SK-N-SH (cell line): Measurements from ENCODE around the gene PPP1R12B. TPM values are rescaled to one million over a fixed set of nuclear protein-coding genes. Genes with fewer than 3 reads are reported as not detected.
A peak's percentile ranks its signal among the peaks of the same experiment; 100 is the strongest.

Experiments
- CTCF ChIA-PET: fragments of 300-600, 350-600 bp; formaldehyde crosslinking; extraction: SDS; loops from one replicate; lab custom pipeline; 2021; lab: Yijun Ruan, JAX
- POLR2A ChIA-PET: fragments of 350-600 bp; sonication (Branson Sonifier 250); formaldehyde crosslinking; extraction: SDS; loops from one replicate; lab custom pipeline; 2020; ENCODE audit warnings: antibody characterized with exemption, inconsistent platforms; lab: Yijun Ruan, JAX
- DNase-seq: peaks from one replicate; pipeline ENCODE4 v3.0.0; 2012
- H2AFZ ChIP-seq: fragments of 200-600 bp; sonication (generic); 2 replicates; pipeline ENCODE4 v1.8.1; 2016; ENCODE audit warnings: antibody characterized with exemption, mild to moderate bottlenecking, low read depth
- H3F3A ChIP-seq: fragments of 200-600 bp; sonication (generic); replicated peaks from 2 replicates; pipeline ENCODE3; 2016; ENCODE audit warnings: antibody characterized with exemption, mild to moderate bottlenecking; ENCODE audit not compliant: insufficient read depth
- H3K27ac ChIP-seq, 2 experiments: fragments of 200-500 bp in 1 of 2; fragments of 200-600 bp in 1 of 2; sonication (Bioruptor generic) in 1 of 2; sonication (generic), shearing (Covaris generic) in 1 of 2; 2 replicates each; pipeline versions ENCODE4 v1.5.1 to v1.6.1; 2014 to 2016; ENCODE audit warnings: low read depth in 2 of 2, inconsistent platforms in 1 of 2, low read length in 1 of 2, mild to moderate bottlenecking in 1 of 2, mixed read lengths in 1 of 2
- H3K27me3 ChIP-seq: fragments of 200-600 bp; sonication (generic), shearing (Covaris generic); 2 replicates; pipeline ENCODE4 v1.6.1; 2016; ENCODE audit warnings: mixed run types; ENCODE audit not compliant: insufficient read depth
- H3K36me3 ChIP-seq, 2 experiments: fragments of 200-500 bp in 1 of 2; fragments of 200-600 bp in 1 of 2; sonication (Bioruptor generic) in 1 of 2; sonication (generic) in 1 of 2; replicated peaks in 1 of 2; 2 replicates each; pipeline versions ENCODE3 to v1.5.1; 2014 to 2016; ENCODE audit warnings: low read length in 1 of 2, mild to moderate bottlenecking in 1 of 2; ENCODE audit not compliant: insufficient read depth in 2 of 2, control insufficient read depth in 1 of 2
- H3K4me1 ChIP-seq, 2 experiments: fragments of 200-500 bp in 1 of 2; fragments of 200-600 bp in 1 of 2; sonication (Bioruptor generic) in 1 of 2; sonication (generic), shearing (Covaris generic) in 1 of 2; 2 replicates each; pipeline versions ENCODE4 v1.5.1 to v1.6.1; 2014 to 2016; ENCODE audit warnings: low read depth in 1 of 2, low read length in 1 of 2, mixed run types in 1 of 2; ENCODE audit not compliant: insufficient read depth in 2 of 2, control insufficient read depth in 1 of 2
- H3K4me2 ChIP-seq: fragments of 200-600 bp; sonication (generic), shearing (Covaris generic); 2 replicates; pipeline ENCODE4 v1.6.1; 2017; ENCODE audit warnings: mixed run types
- H3K4me3 ChIP-seq, 2 experiments: fragments of 200-500 bp in 1 of 2; fragments of 200-600 bp in 1 of 2; sonication (Bioruptor generic) in 1 of 2; sonication (generic), shearing (Covaris generic) in 1 of 2; 2 replicates each; pipeline versions ENCODE4 v1.5.1 to v1.8.1; 2014 to 2016; ENCODE audit warnings: low read depth in 2 of 2, inconsistent platforms in 1 of 2, low read length in 1 of 2, mild to moderate bottlenecking in 1 of 2, mixed read lengths in 1 of 2, moderate library complexity in 1 of 2
- H3K79me2 ChIP-seq: fragments of 200-600 bp; sonication (generic); 2 replicates; pipeline ENCODE4 v1.8.1; 2017; ENCODE audit warnings: mild to moderate bottlenecking; ENCODE audit not compliant: insufficient read depth
- H3K9ac ChIP-seq: fragments of 200-600 bp; sonication (generic); 2 replicates; pipeline ENCODE4 v1.6.1; 2017; ENCODE audit warnings: mixed run types
- H3K9me2 ChIP-seq: fragments of 200-600 bp; sonication (generic); 2 replicates; pipeline ENCODE4 v1.6.1; 2017; ENCODE audit warnings: mixed run types
- H3K9me3 ChIP-seq: fragments of 200-600 bp; sonication (generic); 2 replicates; pipeline ENCODE4 v1.6.1; 2017; ENCODE audit warnings: mixed run types, mild to moderate bottlenecking, moderate library complexity
- H4K20me1 ChIP-seq: fragments of 200-600 bp; sonication (generic); 2 replicates; pipeline ENCODE4 v1.6.1; 2017; ENCODE audit warnings: mild to moderate bottlenecking, mixed run types; ENCODE audit not compliant: insufficient read depth
- CHD2 ChIP-seq: fragments of 150-350 bp; IDR thresholded peaks from 2 replicates; pipeline ENCODE4 v1.6.1; 2018; ENCODE audit warnings: low read length; ENCODE audit not compliant: partially characterized antibody
- EP300 ChIP-seq, 2 experiments: IDR thresholded peaks; 2 replicates each; pipeline versions ENCODE4 v1.4.0 to v1.6.1; 2012; ENCODE audit warnings: borderline replicate concordance in 1 of 2, low read depth in 1 of 2, low read length in 1 of 2
- EZH2phosphoT487 ChIP-seq: fragments of 200-600 bp; sonication (generic); IDR thresholded peaks from 2 replicates; pipeline ENCODE4 v1.6.1; 2017; ENCODE audit warnings: low read depth, mixed run types, mild to moderate bottlenecking, antibody characterized with exemption, moderate library complexity, borderline replicate concordance
- FOSL2 ChIP-seq: IDR thresholded peaks from 2 replicates; pipeline ENCODE4 v1.4.0; 2012; ENCODE audit warnings: low read depth, mild to moderate bottlenecking, moderate library complexity, borderline replicate concordance
- IRF3 ChIP-seq: fragments of 150-350 bp; IDR thresholded peaks from 2 replicates; pipeline ENCODE4 v1.6.1; 2016; ENCODE audit warnings: mild to moderate bottlenecking, low read depth, low read length
- JUND ChIP-seq: IDR thresholded peaks from 2 replicates; pipeline ENCODE4 v1.4.0; 2012
- MEF2A ChIP-seq: IDR thresholded peaks from 2 replicates; pipeline ENCODE4 v1.4.0; 2012; ENCODE audit warnings: low read depth, borderline replicate concordance
- MXI1 ChIP-seq: IDR thresholded peaks from 2 replicates; pipeline ENCODE4 v1.6.1; 2012; ENCODE audit warnings: mild to moderate bottlenecking, low read depth, low read length, improper control_type of control experiment
- NFIC ChIP-seq: IDR thresholded peaks from 2 replicates; pipeline ENCODE4 v1.4.0; 2012; ENCODE audit warnings: borderline replicate concordance
- TEAD4 ChIP-seq: IDR thresholded peaks from 2 replicates; pipeline ENCODE4 v1.4.0; 2012; ENCODE audit warnings: mild to moderate bottlenecking, borderline replicate concordance; ENCODE audit not compliant: insufficient read depth
- USF2 ChIP-seq: fragments of 150-350 bp; IDR thresholded peaks from 2 replicates; pipeline ENCODE4 v1.6.1; 2017; ENCODE audit warnings: antibody characterized with exemption, low read length, low read depth, borderline replicate concordance
- YY1 ChIP-seq: IDR thresholded peaks from 2 replicates; pipeline ENCODE4 v1.4.0; 2012; ENCODE audit warnings: low read depth, mild to moderate bottlenecking
- WGBS: methylation state at CpG from one replicate; pipeline ENCODE4 v1.1.6; 2017; ENCODE audit warnings: low lambda C conversion rate; 5-methylcytosine and 5-hydroxymethylcytosine counted together
- polyA plus RNA-seq, 3 experiments: library from polyadenylated mRNA; depleted of rRNA; stranded (reverse); fragments of >200 nt; gene quantifications; 2 replicates each; pipeline ENCODE4 v1.2.3, GENCODE V29; 2012
- TF ChIP-seq, protein P1 (sequence below): IDR thresholded peaks from 2 replicates; pipeline ENCODE4 v1.4.0; 2012; ENCODE audit warnings: low read depth
- TF ChIP-seq, protein P2 (sequence below): IDR thresholded peaks from 2 replicates; pipeline ENCODE4; 2012
- TF ChIP-seq, protein P3 (sequence below): IDR thresholded peaks from 2 replicates; pipeline ENCODE4 v1.4.0; 2012; ENCODE audit warnings: low read depth, borderline replicate concordance

Gene PPP1R12B
- polyA plus RNA-seq, 1 of the 3 experiments (the other 2 are of a cell fraction): 2.8 TPM

- peak overlapping the region; percentile 73 to 80; a peak in 3 of 4 replicates for H3K27ac ChIP-seq
- H3K9me3 ChIP-seq: no peaks in the 10 kb centered on the region
- no peaks in the 10 kb centered on the region for H4K20me1 ChIP-seq
- ChIA-PET CTCF (interaction anchor here (0.6 to 7.7 kb wide), 8 partner anchors 8 to 133 kb away, joined by 3 to 57 read pairs (median 6); no protein-coding TSS in a partner anchor), POLR2A (interaction anchor here (2.2 kb wide), 1 partner anchor 12 kb away, joined by 5 read pairs; no protein-coding TSS in a partner anchor)
- H3K4me1 ChIP-seq: peaks cover 33 to 47% of the 10 kb centered on the region in 2 experiments
- no peak overlapping the region for H3K9ac ChIP-seq
- no peak for DNase-seq
- H3K4me3 ChIP-seq: no peak overlapping the region
- peaks cover 15% of the 10 kb centered on the region for H3F3A ChIP-seq
- H2AFZ ChIP-seq: no peak overlapping the region
- no peaks in the 10 kb centered on the region for H3K9me2 ChIP-seq
- no peaks in the 10 kb centered on the region for H3K79me2 ChIP-seq
- peaks cover 0 to 9% of the 10 kb centered on the region in 2 experiments for H3K36me3 ChIP-seq
- 68% methylated on average over 1 of the region's 1 CpG for WGBS
- TF ChIP-seq MXI1: no peak
- TF ChIP-seq FOSL2: no peak
- H3K4me2 ChIP-seq: 0 out of 2 replicates have a peak overlapping the region, but pooled peaks have one; percentile 32
- H3K27me3 ChIP-seq: no peaks in the 10 kb centered on the region
These were observed 238.4 kb downstream of the PPP1R12B start for GRCh38 chr1:202586871-202587270.

DNA sequence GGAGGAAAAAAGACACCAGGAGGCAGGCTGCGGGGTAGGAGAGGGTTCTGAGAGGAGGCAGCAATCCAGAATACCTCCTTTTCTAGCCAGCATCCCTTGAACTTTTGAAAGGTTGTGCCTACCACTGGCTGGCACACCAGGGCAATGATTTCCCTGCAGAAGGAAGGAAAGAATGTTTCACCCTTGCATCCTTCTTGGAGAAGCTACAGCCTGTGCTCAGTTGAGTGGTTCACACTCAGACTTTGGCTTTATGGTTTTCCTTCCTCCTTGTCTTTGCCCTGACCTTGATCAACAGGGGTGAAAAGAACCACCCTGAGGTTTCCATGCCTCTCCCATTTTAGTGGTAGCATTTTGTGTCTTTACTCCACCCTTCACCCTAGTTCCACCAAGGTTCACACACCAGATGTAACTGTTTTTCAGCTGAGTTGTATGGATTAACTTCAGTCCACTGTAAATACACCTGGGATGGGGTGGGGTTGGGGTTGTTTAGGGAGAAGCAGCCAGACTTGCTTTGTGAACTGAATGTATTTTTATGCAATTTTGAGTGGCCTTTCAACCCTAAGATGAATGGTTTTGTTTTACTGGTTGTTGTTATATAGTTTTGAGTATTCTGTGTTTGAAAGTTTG, 239.5 kb downstream of the PPP1R12B start:
- H3K36me3 ChIP-seq: peaks cover 0 to 6% of the 10 kb centered on the region in 2 experiments
- no peaks in the 10 kb centered on the region for H4K20me1 ChIP-seq

More for the DNA sequence above, 239.5 kb downstream of the PPP1R12B start:
- Histone ChIP-seq H3K27ac (peak overlapping the region; percentile 82 to 95; a peak in 3 of 4 replicates), H3F3A (peaks cover 15% of the 10 kb centered on the region), H2AFZ (no peak overlapping the region), H3K9me3 (no peaks in the 10 kb centered on the region), H3K4me2 (peak overlapping the region; percentile 60; the same call in 1 of the 2 replicates), H3K9ac (peak overlapping the region; percentile 30; the same call in 1 of the 2 replicates), H3K79me2 (no peaks in the 10 kb centered on the region), H3K4me3 (no peak overlapping the region), H3K4me1 (peaks cover 33 to 50% of the 10 kb centered on the region in 2 experiments), H3K27me3 (no peaks in the 10 kb centered on the region), H3K9me2 (no peaks in the 10 kb centered on the region)
- no peak for DNase-seq
- POLR2A ChIA-PET: interaction anchor here (2.2 kb wide), 1 partner anchor 13 kb away, joined by 5 read pairs; no protein-coding TSS in a partner anchor
- TF ChIP-seq, protein P1, sequence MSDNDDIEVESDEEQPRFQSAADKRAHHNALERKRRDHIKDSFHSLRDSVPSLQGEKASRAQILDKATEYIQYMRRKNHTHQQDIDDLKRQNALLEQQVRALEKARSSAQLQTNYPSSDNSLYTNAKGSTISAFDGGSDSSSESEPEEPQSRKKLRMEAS: no peak
- TF ChIP-seq JUND: no peak
- no peak for TF ChIP-seq CHD2
- TF ChIP-seq EP300 (IDR thresholded peaks at IDR 0.05; ENCODE audit: borderline replicate concordance in 1 of 2, low read depth in 1 of 2, low read length in 1 of 2): no peak
- no peak for TF ChIP-seq YY1
- no peak for TF ChIP-seq IRF3
- TF ChIP-seq MEF2A: no peak
- TF ChIP-seq FOSL2: no peak
- TF ChIP-seq NFIC: no peak
- TF ChIP-seq, protein P2, sequence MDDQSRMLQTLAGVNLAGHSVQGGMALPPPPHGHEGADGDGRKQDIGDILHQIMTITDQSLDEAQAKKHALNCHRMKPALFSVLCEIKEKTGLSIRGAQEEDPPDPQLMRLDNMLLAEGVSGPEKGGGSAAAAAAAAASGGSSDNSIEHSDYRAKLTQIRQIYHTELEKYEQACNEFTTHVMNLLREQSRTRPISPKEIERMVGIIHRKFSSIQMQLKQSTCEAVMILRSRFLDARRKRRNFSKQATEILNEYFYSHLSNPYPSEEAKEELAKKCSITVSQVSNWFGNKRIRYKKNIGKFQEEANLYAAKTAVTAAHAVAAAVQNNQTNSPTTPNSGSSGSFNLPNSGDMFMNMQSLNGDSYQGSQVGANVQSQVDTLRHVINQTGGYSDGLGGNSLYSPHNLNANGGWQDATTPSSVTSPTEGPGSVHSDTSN: no peak
- TF ChIP-seq, protein P3, sequence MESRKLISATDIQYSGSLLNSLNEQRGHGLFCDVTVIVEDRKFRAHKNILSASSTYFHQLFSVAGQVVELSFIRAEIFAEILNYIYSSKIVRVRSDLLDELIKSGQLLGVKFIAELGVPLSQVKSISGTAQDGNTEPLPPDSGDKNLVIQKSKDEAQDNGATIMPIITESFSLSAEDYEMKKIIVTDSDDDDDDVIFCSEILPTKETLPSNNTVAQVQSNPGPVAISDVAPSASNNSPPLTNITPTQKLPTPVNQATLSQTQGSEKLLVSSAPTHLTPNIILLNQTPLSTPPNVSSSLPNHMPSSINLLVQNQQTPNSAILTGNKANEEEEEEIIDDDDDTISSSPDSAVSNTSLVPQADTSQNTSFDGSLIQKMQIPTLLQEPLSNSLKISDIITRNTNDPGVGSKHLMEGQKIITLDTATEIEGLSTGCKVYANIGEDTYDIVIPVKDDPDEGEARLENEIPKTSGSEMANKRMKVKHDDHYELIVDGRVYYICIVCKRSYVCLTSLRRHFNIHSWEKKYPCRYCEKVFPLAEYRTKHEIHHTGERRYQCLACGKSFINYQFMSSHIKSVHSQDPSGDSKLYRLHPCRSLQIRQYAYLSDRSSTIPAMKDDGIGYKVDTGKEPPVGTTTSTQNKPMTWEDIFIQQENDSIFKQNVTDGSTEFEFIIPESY: no peak
- no peak for TF ChIP-seq TEAD4
- no peak for TF ChIP-seq EZH2phosphoT487
- TF ChIP-seq USF2: no peak
- CTCF ChIA-PET: interaction anchor here (0.6 to 7.7 kb wide), 6 partner anchors 10 to 382 kb away, joined by 3 to 57 read pairs (median 8); no protein-coding TSS in a partner anchor
- 41% methylated on average over 1 of the region's 1 CpG for WGBS
